HG02884 (cell line): ENCODE data around the gene PEX14.

ENCODE experiments used
- ATAC-seq: cut with Tn5 transposase; IDR thresholded peaks from one replicate; pipeline ENCODE4 v1.9.1; 2021; ENCODE audit warnings: mild to moderate bottlenecking, moderate library complexity; ENCODE audit not compliant: unreplicated experiment

Gene PEX14

DNA sequence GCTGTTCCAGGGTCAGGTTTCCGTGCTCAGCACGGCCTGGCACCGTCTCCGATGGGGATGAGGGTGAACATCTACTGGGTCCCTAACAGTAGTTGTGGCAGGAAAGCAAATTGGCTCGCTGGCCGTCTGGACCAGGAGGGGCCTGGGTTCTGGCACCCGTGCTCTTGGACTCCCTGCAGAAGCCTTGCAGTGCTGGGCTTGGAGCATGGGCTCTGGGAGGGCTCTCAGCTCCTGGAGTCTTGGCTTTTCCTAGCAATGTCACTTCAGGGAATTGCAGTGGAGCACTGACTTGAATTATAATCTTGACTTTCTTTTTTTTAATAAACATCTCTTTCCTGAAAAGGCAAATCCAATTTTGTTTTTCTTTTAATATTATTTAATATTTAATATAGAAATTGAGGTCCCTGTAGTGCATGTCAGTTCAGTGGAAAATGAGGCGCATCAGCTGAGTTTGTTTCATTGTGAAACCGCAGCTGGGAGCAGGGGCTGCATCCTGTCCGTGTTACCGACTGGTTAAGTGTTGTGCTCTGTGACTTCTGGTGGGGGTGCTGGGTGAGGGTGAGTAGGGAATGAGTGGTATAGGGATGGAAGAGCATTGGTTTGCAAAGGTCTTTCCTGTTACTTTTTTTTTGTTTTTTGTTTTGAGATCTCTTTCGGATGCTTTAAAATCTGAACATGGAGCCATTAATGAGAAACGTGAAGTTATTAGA lies 64.1 kb downstream of the PEX14 start:
- ATAC-seq, result no peak

DNA sequence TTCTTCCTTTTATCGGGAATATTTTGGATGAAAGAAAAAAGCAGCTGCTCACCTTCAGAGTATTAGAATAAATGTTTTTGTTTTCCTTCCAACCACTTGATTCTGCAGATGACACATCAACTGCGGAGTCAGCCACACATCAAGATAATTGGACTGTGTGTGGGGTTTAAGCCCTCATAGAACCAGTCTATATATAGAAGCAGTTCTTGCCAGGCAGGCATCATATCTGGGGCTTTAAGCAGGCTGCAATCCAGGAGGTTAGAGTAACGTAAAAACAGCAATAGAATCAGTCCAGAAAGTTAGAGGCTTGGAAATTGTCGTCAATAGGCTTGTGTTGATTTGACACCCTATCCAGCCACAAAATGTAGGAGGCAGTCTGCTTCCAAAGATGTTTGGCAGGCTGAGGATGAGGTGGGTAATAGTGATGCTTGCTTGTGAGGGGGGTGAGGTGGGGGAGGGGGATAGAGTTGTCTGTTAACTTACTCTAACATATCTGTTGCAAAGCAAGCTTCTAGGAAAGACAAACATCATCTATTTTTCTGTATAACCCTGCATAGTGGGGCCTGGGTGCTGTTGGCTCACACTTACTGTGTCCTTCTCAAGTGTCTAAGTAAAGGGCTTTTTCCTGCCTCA lies 64.8 kb downstream of the PEX14 start:
- ATAC-seq, result no peak

DNA sequence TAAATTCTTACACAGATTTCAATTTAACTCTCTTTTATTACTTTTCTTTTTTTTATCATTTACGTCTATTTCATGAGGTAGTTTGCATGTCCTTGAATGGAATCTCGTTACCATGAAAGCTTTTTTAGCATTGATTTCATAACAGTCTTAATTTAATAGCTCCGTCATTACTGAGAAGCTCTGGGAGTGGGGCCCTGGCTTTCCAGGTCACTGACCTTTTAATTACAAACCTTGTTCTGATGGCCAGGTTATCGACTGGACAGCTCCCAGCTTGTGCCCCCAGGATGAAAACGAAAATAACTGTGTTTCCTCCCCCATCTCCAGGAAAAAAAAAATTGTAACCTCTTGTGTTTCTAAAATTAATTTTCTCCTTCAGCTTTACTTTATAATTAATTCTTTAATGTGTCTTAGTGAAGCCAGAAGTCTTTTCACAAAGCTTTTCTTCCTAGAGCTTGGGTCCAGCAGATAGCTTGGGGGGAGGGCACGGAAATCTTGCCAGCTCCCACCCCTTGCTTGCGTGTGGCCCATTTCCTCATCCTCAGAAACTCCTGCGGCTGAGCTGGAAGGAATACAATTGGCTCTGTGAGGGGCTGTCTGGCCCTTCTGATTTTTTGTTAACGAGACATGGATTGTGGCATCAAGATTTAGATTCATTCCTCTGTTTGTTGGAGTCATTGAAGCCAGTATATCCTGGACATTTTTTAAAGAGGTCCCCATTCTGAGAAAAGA lies 65.7 kb downstream of the PEX14 start:
- no peak for ATAC-seq

DNA sequence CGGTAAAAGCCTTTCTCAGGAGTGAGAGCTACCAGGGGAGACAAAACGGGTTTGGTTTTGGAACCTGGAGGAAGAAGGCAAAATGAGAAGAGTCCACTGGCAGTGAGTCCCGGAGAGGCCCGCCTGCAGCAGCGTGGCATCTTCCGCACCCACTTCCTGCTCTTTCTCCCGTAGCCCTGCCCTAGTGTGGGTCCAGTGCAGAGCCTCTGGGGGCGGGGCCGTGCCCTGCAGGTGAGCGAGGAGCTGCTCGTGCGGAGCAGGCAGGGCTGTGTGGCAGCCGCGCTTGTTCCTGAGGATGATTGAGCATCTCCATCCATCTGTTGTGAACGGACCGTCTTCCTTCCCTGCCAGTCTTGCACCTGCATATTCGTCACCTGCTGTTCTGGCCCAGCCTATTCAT lies 66.5 kb downstream of the PEX14 start:
- no peak for ATAC-seq

DNA sequence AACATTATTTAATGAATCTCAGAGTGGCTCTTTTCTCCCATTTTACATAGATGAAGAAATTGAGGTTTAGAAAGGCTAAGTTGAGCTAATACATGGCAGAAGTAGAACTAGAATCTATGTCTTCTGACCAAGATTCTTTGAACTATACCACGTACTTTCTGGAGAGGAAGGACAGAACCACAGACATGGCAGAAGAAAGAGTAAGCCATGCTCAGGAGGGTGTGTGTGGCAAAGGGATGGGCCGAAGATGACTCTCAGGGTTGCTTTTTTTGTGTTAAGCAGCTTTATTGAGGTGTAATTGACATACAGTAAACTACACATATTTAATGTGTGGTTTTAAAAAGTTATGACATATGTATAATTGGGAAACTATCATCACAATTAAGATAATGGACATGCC lies 69.5 kb downstream of the PEX14 start:
- no peak for ATAC-seq

DNA sequence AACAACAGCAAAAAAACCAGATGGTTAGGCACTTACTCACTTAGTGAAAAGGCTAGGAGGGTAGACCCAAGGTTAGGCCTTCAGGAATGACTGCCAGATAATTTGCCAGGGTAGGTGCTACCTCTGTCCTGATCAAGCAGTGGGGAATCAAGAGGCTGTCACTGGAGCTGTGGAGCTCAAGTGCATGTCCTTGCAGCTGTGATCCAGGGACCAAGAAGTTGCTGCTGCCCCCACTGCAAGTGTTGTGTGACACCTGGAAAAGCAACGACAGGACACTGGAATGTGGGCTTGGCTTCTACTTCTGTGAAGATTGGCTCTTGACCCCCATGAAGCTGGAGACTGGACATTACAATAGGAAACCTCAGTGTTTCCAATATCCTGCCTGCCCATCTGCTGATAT lies 72.1 kb downstream of the PEX14 start:
- ATAC-seq, result no peak

DNA sequence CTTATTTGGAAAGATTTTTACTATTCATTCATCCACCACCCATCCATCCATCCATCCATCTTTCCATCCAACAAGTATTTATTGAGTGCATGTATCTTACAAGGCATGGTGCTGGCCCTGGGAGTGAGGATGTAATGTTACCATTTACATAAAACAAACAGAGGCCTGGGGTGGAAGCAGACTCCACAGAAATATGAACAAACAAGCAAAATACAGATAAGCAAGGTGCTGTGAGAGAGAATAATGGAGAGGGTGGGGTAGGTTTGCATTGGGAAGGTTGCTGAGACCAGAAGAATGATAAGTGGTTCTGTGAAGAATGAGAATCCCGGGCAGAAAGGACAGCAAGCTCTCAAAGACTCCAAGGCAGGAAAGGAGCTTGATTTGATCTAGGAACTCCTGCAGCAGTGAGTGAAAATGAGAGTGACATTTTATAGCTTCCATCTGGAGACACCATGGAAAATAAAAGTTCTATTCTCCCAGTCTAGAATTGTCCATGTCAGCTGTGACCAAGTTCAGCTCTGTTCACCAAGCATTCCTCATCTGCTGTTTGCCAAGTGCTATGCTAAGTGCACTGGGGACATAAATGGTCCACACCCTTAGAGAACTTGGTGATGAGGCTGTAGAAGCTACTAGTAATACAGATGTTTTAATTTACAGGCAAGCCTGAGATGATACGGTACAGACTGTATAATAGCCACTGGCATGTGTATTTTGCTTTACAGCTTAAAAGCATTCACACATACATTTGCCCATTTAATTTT lies 75.3 kb downstream of the PEX14 start:
- no peak for ATAC-seq

DNA sequence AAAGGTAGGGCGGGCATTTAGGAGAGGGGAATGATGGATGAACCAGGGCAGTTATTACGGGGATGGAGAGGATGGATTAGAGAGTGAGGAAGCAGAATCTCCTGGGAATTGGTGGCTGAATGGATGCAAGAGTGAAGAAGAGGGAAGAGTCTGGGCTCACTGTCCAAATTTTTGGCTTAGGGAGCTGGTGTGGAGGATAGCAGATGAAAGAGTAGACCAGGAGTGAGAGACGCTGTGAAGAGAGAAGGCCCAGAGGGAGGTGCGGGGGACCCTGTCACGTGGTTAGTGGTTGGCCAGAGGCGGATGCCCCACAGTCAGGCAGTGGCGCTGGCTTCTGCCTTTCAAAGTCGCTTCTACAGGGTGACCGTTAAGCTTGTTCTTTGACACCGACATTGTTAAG lies 78.4 kb downstream of the PEX14 start:
- no peak for ATAC-seq

DNA sequence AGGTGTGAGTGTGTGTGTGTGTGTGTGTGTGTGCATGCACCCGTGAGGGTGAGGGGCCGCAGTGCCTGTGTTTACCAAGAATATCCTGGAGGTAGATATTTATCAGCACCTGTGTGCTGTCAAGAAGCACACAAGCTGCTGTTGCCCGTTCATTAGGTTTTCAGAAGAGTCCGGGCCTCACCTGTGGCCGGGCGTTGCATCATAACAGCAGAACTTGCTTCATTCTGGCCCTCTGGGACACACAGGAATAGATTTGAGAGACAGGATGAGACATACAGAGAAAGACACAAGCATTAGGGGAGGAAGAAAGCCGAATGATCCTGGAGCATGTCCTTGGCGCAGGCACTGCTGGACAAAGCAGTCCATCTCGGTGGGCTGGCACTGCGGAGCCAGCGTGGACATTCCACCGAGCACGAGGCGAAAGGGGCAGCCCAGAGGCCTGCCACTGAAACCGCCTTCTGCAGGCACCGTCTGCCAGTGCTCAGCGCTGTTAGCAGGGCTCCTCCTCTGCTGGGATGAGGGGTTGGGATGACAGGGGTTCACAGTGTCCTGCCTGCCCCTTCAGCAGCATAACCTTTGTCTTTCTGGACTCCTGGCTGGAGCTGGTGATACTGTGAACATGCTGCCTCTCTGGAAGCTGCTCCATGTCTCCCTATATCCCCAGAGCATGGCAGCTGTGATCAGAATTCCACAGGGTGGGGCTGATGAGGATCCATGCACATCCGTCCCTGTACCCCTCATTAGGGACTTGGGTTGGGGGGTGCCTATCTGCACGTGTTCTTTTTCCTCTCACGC lies 81.1 kb downstream of the PEX14 start:
- no peak for ATAC-seq

DNA sequence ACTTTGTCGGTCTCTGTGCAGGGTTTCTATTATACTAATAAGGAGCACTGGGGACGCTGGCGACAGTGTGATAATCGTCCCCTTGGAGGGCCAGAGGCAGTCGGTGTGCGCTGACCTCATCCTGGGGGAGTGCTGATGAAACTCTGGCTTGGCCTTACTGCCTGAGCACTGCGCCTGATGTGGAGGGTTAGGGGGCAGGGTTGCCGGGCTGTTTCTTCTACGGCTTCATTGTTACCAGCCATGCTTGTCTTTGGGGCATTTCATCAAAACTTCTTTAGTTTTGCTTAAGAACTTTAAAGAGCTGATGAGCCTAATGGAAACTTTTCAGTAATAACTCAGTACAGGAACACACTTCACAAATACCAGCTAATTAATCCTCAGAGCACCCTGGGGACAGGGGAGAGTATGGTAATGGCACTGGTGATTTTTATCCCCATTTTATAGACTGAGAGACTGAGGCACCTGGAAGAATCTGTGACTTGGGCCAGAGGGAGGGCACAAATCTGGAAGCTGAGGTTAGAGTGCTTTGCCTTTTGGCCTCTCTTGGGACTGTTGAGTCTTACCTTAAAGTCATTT lies 81.8 kb downstream of the PEX14 start:
- ATAC-seq, result no peak

DNA sequence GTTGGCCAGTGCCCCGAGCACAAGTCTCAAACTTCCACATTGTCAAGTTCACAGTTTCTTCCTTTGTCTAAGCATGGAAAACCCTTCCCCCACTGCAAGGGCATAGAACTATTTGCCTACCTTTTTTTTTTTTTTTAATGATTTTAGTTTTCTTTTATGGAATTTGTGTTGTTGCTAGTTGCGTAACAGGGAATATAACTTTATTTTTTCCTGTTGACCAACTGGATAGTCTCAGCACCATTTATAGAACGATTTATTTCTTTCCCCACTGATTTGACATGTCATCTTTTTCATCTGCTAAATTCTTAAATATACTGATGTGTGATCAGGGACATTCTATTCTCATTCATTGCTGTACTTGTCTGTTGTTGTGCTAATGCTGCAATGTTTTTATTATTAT lies 83.0 kb downstream of the PEX14 start:
- no peak for ATAC-seq

DNA sequence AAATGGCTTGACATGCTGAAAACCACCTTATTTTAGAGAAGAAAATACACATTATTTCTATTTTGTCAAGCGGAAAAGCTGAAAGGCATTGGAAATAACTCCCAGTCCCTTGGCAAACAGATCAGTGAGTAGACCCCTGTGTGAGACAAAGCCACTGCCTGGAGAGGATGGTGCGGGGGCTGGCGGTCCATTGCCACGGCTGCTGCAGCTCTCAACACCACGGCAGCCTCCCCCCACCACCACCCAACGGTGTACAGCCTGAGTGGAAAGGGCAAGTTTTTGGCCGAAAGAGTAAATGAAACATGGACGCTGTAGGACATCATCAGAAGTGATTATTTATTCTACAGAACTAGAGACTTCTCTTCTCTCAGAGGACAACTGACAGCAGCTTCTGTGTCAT lies 84.6 kb downstream of the PEX14 start:
- ATAC-seq, result no peak

DNA sequence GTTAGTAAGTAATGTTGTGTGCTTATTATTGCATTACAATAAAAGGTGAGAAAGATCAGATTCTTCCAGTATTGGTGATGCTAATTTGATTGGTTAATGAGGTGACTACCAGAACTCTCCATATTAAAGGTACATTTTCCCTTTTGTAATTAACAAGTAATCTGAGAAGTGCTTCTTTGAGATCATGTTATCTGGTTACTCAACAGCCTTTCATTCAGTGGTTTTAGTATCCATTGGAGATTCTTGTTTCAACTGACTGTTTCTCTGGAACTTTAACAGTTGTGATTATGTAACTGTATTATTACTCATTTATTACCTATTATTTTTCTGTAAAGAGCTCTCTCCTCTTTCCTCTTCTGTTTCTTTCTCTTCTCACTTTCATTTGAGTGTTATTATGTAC lies 86.7 kb downstream of the PEX14 start:
- no peak for ATAC-seq

DNA sequence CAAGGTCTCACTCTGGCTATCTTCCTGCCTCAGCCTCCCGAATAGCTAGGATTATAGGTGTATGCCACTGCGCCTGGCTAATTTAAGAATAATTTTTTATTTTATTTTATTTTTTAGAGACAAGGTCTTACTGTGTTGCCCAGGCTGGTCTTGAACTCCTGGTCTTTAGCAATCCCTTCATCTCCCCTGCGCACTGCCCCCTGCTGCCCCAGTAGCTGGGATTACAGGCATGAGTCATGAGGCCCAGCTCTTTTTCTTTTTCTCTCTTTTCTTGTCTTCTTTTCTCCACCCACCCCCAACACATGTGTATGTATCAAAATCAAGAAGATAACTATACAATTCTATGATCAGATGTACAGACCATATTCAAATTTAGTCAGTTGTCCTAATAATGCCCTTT lies 87.2 kb downstream of the PEX14 start:
- ATAC-seq, result no peak

DNA sequence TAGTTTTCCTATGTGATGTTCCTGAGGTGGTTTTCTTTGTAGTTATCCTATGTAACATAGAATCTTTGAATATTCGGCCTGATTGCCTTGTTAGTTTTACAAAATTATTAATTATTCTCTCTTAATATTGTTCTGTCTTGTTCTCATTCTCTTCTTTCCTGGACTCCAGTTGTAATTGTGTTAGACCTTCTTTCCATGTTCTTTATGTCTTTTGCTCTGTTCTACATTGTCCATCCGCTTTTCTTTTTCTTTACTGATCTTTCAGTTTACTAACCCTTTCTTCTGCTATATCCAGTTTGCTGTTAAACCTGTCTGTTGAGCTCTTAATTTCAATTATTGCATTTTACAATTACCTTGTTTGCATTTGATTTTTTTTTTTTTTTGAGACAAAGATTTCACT lies 89.3 kb downstream of the PEX14 start:
- no peak for ATAC-seq

DNA sequence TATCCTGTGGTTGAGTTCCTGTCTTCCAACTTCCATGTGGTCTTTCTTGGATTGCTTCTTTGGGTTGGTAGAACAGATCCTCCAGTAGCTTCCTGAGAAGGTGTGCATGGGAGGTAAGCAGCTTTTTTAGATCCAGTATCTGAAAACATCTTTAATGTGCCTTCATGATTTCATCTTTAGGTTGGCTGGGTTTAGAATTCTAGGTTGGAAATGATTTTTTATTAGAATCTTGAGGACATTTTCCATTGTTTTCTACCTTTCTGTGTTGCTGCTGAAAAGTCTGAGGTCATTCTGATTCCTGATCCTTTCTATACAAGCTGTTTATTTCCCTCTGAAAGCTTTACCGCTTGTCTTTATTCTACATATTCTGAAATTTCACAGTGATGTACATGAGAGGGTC lies 94.8 kb downstream of the PEX14 start:
- no peak for ATAC-seq

DNA sequence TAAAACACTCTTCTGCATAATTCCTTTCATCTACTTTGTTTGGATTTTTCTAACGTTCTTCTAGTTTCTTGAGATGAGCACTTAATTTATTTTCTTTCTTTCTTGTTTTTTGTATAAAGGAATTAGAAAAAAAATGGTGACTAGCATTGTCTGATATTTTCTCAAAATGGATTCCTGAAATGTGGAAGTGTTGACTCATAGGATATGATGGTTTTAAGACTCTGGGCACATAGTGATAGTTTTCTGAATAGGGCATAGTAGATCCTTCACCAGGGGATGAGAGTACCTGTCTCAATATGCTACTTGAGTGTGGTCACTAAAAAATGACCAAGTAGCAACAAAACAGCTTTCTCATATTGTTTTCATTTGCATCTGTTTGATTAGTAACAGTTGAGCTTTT lies 100.9 kb downstream of the PEX14 start:
- ATAC-seq, result no peak

DNA sequence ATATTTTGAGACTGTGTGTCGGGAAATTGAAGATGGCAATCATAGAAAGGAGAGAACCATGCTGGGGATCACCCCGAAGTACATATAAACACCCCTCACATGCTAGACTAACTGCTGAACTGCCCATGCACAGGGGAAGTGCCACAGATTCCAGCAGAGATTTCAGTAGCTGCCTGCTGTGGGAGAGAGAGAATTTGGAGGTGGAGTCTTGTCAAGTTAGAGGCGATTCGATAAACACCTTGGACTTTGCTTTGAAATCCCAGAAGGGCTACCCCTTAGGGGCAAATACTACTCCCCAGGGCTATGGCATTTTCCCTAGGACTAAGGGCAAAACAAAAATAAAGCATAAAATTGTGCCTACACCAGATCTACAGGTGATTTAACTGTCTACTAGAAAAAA lies 103.3 kb downstream of the PEX14 start:
- no peak for ATAC-seq

DNA sequence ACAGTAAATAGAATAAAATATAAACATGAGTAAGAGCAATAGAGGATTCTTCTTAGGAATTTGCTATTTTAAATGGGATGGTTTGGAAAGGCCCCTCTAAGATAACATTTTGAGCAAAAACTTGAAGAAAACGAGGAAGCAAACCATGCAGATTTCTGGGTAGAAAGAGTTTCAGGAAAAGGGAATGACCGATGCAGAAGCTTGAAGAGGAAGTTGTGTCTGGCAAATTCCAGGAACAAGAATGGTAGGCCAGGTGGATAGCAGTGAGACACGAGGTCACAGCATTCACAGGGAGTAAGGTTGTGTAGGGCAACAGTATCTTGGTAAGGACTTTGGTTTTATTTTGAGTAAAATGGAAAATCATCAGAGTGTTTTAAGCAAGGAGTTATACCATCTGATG lies 108.9 kb downstream of the PEX14 start:
- no peak for ATAC-seq

DNA sequence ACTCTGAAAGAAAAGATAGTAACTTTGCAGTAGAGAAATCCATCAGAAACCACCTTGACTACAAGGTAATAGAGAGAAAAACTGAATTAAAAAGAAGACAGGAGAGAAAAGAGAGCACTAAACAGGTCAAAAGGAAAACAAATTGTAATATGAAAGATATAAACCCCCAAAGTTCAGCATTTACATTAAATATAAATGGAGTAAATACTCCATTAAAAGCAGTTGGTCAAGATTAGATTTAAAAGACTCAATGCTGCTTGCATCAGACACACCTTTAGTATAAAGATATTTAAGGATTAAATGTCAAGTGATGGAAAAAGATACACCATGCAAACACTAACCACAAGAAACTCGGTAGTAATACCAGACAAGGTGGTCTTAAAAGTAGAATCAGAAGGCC lies 110.5 kb downstream of the PEX14 start:
- ATAC-seq, result no peak
